ENCODE results near the gene LMNA.

LMNA gene

DNA sequence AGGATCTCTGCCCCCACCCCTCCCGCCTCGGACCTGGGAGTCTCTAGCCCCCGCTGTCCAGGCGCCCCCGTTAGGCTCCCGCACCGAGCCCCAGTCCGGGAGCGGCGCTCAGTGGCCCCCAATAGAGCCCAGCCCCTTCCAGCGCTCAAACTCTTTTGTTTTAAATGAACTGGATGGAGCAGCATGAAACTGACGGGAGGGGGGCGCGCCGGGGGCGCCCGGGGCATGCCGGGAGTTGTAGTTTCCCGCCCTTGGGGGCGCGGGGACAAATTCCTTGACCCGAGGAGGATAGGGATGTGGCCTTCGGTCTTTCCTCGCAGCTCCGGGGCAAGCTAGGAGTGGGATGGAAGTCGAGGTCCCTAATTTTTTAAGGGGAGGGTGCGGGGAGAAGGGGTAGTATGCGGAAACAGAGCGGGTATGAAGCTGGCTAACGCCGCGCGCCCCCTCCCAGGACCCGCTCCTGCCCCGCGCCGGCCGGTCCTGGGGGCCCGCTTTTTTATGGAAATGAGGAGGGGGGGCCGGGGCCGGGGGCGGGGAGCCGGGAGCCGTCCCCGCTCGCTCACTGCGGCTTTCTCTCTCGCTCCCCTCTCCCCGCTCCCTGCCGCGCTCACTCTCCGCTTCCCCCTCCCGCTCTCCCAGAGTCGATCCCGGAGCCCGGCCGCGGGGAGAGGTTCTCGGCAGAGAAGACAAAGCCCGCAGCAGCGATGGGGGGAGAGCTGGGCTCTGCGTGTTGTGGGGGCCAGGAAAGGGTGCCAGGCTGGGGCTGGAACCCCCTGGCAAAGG is 32.0 kb upstream of the LMNA start, which contains the start of gene MEX3A:
Gene MEX3A (minus strand): TSS at position 157 of the 783 bp plus-strand sequence. CDS start 467 bp downstream, outside the sequence.
- no peak for DNase-seq (ENCODE audit: extremely low read depth, low read depth)
- TF ChIP-seq, protein P1, sequence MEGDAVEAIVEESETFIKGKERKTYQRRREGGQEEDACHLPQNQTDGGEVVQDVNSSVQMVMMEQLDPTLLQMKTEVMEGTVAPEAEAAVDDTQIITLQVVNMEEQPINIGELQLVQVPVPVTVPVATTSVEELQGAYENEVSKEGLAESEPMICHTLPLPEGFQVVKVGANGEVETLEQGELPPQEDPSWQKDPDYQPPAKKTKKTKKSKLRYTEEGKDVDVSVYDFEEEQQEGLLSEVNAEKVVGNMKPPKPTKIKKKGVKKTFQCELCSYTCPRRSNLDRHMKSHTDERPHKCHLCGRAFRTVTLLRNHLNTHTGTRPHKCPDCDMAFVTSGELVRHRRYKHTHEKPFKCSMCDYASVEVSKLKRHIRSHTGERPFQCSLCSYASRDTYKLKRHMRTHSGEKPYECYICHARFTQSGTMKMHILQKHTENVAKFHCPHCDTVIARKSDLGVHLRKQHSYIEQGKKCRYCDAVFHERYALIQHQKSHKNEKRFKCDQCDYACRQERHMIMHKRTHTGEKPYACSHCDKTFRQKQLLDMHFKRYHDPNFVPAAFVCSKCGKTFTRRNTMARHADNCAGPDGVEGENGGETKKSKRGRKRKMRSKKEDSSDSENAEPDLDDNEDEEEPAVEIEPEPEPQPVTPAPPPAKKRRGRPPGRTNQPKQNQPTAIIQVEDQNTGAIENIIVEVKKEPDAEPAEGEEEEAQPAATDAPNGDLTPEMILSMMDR (IDR thresholded peaks at IDR 0.05; ENCODE audit: low read depth, low read length), result no peak

DNA sequence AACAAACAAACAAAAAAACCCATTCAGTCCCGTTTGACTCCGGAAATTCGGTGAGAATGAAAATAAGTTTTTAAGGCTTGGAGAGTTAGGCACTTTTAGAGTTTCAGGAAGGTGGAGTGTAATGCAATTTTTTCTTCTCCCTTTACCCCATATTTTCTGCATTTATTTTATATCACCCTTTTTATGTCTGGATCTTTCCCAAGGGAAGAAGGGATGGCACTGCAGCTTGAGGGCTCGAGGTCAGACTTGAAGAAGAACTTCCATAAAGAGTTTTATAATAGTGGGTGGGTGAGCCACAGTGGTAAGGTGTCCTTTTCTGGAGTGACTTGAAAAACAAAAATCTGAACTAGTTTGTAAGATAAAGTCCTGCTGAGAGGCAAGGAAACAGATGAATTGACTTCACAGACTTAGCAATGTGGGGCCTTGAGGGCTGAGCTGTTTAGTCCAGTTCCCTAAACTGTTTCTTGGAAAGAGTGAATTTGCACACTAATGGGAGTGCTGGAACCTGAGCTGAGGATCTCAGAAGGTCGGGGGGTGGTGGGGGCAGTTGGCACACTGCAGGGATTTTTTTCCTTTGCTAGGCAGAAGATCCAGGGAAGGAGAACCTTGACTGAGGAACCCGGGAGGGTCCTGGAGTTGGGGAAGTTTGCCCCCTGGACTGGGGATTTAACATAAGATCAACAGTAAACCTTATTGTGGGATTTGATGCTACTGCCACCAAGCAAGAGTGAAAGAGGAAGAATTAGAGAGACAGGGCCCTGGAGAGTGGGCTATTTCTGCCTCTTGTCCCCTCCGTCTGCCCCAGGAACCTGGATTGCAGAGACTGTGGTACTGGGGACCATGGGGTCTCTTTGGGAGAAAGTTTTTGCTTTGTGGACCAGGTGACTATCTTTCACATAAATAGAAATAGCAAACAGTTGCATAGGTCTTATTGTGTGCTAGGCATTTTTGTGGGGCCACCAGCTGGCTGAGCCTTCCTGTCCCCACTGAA is 30.4 kb upstream of the LMNA start:
- DNase-seq (ENCODE audit: extremely low read depth, low read depth), result no peak
- TF ChIP-seq, protein P1 (IDR thresholded peaks at IDR 0.05; ENCODE audit: low read depth, low read length), result no peak

DNA sequence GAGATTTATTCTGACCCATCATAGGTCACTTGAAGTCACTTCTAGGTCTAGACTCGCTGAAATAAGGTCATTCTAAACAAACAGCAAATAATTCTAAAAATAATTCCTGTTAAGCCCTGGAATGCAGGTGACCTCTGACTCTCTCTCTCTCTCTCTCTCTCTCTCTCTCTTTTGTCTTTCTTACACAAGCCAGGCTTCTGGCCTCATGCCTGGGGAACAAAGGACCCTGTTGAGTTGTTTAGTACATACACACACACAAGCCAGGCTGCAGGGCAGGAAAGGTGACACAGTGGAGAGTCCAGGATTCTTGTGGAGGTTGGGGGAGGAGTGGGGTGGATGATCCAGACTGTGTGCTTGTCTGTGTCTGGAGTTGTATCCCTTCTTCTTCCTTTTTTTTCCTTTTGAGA is 28.3 kb upstream of the LMNA start:
- TF ChIP-seq, protein P1 (IDR thresholded peaks at IDR 0.05; ENCODE audit: low read depth, low read length), result no peak
- no peak for DNase-seq (ENCODE audit: extremely low read depth, low read depth)

DNA sequence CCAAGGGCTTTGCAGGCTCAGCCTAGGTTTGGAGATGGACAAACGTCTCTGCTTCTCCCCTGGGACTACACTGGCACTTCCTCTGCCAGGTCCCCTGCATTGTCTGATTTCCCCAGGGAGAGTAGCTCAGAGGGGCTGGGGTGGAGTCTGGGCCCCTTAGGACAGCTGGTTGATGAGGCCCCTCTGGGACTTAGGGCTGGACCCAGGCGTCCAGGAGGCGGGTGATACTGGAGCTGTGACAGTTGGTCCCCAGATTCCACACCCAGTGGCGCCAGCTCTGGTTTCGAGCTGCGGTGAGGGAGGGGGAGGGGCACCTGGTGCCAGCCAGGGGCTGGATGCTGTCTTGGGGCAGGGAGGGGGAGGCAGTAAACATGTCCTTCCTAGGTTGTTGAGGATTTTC is 24.8 kb upstream of the LMNA start:
- no peak for DNase-seq (ENCODE audit: extremely low read depth, low read depth)
- TF ChIP-seq, protein P1 (IDR thresholded peaks at IDR 0.05; ENCODE audit: low read depth, low read length), result no peak

DNA sequence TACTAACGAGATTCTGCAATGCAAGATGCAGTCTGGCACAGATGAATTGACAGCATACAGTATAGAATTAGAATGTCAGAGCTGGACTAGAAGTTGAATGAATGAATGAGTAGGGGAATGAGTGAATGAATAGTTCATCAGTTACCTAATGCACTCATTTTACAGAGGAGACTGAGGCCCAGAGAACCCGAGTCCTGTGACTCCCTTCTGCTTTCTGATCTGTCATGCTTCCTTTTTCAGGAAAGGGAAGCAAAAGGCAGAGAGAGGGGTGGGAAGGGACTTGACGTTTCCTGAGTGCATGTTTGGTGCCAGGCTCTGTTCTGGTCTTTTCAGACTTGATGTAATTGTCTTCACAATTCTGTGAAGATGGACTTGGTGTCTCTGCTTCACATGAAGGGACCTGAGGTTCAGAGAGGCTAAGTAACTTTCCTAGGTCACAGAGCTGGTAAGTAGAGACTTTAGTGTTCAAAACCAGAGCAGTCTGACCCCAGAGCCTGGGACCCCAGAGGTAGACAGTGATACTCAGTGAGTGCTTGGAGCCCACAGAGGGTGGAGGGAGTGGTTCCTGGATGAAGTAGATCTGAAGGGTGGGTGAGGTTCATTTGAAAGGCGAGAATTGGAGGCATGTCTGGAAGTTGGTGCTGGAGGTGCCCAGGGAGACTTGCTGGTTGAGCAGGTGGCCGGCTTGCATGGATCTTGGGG is 24.2 kb upstream of the LMNA start:
- no peak for DNase-seq (ENCODE audit: extremely low read depth, low read depth)
- TF ChIP-seq, protein P1 (IDR thresholded peaks at IDR 0.05; ENCODE audit: low read depth, low read length), result no peak

DNA sequence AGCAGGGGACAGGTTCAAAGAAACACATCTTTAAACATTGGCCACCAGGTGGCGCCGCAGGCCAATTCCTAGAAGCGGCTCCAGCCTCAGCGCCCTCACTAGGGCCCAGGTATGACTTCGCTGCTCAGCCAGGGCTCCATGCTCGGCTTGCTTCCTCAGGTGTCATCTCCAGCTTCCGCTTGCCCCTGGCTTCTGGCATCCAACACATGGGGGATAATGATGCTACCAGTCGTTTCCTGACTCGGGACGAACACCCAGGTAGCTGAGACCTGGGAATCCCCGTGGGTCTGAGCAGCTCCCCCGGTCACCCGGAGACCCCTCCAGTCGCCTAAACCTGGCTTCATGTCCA is 23.7 kb upstream of the LMNA start:
- TF ChIP-seq, protein P1 (IDR thresholded peaks at IDR 0.05; ENCODE audit: low read depth, low read length), result peak; percentile 68
- no peak for DNase-seq (ENCODE audit: extremely low read depth, low read depth)
